Measurements from ENCODE around the gene DNAJC1. TPM values are rescaled to one million over a fixed set of nuclear protein-coding genes. Genes with fewer than 3 reads are reported as not detected.

DNAJC1 gene
- total and polyA plus RNA-seq, 2 of the 8 experiments (the other 6 are each of a cell fraction or from before 2014, with no cell fraction given): 6.8 to 14.8 TPM

- TF ChIP-seq, protein P1, sequence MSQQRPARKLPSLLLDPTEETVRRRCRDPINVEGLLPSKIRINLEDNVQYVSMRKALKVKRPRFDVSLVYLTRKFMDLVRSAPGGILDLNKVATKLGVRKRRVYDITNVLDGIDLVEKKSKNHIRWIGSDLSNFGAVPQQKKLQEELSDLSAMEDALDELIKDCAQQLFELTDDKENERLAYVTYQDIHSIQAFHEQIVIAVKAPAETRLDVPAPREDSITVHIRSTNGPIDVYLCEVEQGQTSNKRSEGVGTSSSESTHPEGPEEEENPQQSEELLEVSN (IDR thresholded peaks at IDR 0.05): no peak
- TF ChIP-seq POLR2AphosphoS5 (IDR thresholded peaks at IDR 0.05; ENCODE audit: low read depth, low read length): peak; percentile 56; the same call in 1 of the 2 replicates
Observed at GRCh38 chr10:21976739-21977138, 26.8 kb downstream of the DNAJC1 start (continued).
